ENCODE measurements around the gene CFAP43.

DNA sequence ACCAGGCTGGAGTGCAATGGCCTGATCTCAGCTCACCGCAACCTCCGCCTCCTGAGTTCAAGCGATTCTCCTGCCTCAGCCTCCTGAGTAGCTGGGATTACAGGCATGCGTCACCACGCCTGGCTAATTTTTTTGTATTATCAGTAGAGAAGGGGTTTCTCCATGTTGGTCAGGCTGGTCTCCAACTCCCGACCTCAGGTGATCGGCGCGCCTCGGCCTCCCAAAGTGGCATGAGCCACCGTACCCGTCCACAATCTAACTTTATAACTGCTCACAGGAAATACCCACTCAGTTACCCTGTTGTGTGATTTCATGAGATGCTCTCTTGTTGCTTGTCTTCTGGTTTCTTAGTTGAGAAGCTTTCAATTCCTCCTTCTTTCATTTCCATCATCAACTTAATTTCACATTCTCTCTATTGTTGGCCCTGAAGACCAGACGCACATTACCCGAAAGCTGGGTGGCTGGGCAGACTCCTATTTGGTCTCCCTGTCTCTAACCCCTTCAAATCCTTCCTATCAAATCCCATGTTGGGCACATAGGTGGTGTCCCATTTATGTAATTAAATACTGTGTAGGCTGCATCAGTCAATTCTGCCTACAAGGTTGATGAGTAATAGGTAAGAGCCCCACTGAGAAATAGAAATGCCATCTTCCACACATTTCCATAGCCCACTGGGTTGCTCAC, 35.7 kb upstream of the CFAP43 start:
- TF ChIP-seq POLR2A (IDR thresholded peaks at IDR 0.05) (no peak), EP300 (IDR thresholded peaks at IDR 0.05) (no peak)
- TF ChIP-seq, protein P1, sequence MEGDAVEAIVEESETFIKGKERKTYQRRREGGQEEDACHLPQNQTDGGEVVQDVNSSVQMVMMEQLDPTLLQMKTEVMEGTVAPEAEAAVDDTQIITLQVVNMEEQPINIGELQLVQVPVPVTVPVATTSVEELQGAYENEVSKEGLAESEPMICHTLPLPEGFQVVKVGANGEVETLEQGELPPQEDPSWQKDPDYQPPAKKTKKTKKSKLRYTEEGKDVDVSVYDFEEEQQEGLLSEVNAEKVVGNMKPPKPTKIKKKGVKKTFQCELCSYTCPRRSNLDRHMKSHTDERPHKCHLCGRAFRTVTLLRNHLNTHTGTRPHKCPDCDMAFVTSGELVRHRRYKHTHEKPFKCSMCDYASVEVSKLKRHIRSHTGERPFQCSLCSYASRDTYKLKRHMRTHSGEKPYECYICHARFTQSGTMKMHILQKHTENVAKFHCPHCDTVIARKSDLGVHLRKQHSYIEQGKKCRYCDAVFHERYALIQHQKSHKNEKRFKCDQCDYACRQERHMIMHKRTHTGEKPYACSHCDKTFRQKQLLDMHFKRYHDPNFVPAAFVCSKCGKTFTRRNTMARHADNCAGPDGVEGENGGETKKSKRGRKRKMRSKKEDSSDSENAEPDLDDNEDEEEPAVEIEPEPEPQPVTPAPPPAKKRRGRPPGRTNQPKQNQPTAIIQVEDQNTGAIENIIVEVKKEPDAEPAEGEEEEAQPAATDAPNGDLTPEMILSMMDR (IDR thresholded peaks at IDR 0.05): no peak

Measured in gastroesophageal sphincter (tissue), 3 donors.